HepG2 (cell line): ENCODE measurements around the gene IFT88. TPM values are rescaled to one million over a fixed set of nuclear protein-coding genes. Genes with fewer than 3 reads are reported as not detected.

ENCODE experiments used
- ATAC-seq: fragments of 200-7000 bp; cut with Tn5 transposase; 3 replicates; pipeline ENCODE4 v1.9.1; 2020; ENCODE audit warnings: mild to moderate bottlenecking, moderate library complexity
- BruUV-seq: library from RNA; stranded (reverse); fragments of 400-500 nt; replicated peaks from 2 replicates; lab custom pipeline; 2021; lab: Mats Ljungman, UMichigan
- CTCF ChIA-PET: fragments of 300-600 bp; formaldehyde crosslinking; extraction: SDS; loops from one replicate; lab custom pipeline; 2021; ENCODE audit warnings: low total read pairs, inconsistent platforms, low intra/inter-chr PET ratio; lab: Yijun Ruan, JAX
- POLR2A ChIA-PET: fragments of 350-600 bp; sonication (Branson Sonifier 250); formaldehyde crosslinking; loops from one replicate; lab custom pipeline; 2020; ENCODE audit warnings: antibody characterized with exemption, inconsistent platforms; lab: Yijun Ruan, JAX
- DNase-seq: peaks from one replicate; pipeline ENCODE4 v3.0.0-alpha.2; 2015; ENCODE audit warnings: low spot score
- FAIRE-seq: peaks from 3 replicates; lab custom pipeline; 2011; peaks lifted over from hg19 to GRCh38; lab: Jason Lieb, UNC
- H2AFZ ChIP-seq: one replicate; pipeline ENCODE4 v1.6.1; 2011; ENCODE audit warnings: low read length, inconsistent platforms
- H3K27ac ChIP-seq: fragments of 300-600 bp; 3 replicates; pipeline ENCODE4 v1.8.0; 2011; ENCODE audit warnings: mixed run types, mild to moderate bottlenecking, mixed read lengths, low read length, inconsistent platforms; ENCODE audit not compliant: insufficient read depth; ENCODE audit errors: extremely low read length
- H3K27me3 ChIP-seq, 2 experiments: fragments of 200-600 bp in 1 of 2; 2 replicates in 1 of 2; 3 replicates in 1 of 2; pipeline versions ENCODE4 v1.6.0 to v1.8.0; 2011; ENCODE audit warnings: low read length in 2 of 2, mild to moderate bottlenecking in 2 of 2, moderate library complexity in 2 of 2, inconsistent platforms in 1 of 2; ENCODE audit not compliant: insufficient read depth in 2 of 2, control insufficient read depth in 1 of 2
- H3K36me3 ChIP-seq, 2 experiments: fragments of 200-600 bp in 1 of 2; replicated peaks in 1 of 2; 2 replicates in 1 of 2; 3 replicates in 1 of 2; pipeline versions ENCODE4 v1.5.1 to v1.8.0; 2011; ENCODE audit warnings: low read length in 2 of 2, inconsistent platforms in 1 of 2; ENCODE audit not compliant: insufficient read depth in 2 of 2, control insufficient read depth in 1 of 2
- H3K4me1 ChIP-seq: 2 replicates; pipeline ENCODE4 v1.5.1; 2012; ENCODE audit warnings: low read length, inconsistent platforms; ENCODE audit not compliant: insufficient read depth
- H3K4me2 ChIP-seq: 2 replicates; pipeline ENCODE4 v1.6.0; 2011; ENCODE audit warnings: low read depth, low read length, inconsistent platforms
- H3K4me3 ChIP-seq, 3 experiments: fragments of 200-600 bp in 1 of 3; sonication (generic), shearing (Covaris generic) in 1 of 3; replicated peaks in 1 of 3; 2 replicates each; pipeline ENCODE4 v1.5.1; 2011 to 2016; ENCODE audit warnings: low read length in 3 of 3, inconsistent platforms in 2 of 3, low read depth in 2 of 3, mild to moderate bottlenecking in 2 of 3, control low read depth in 1 of 3, mixed read lengths in 1 of 3; ENCODE audit not compliant: insufficient read depth in 1 of 3
- H3K79me2 ChIP-seq: one replicate; pipeline ENCODE4 v1.6.1; 2011; ENCODE audit warnings: low read length, inconsistent platforms; ENCODE audit not compliant: insufficient read depth
- H3K9ac ChIP-seq: 2 replicates; pipeline ENCODE4 v1.6.0; 2011; ENCODE audit warnings: mild to moderate bottlenecking, low read depth, low read length, inconsistent platforms; ENCODE audit not compliant: insufficient read depth
- H3K9me3 ChIP-seq: 2 replicates; pipeline ENCODE4 v1.5.1; 2012; ENCODE audit warnings: mild to moderate bottlenecking, low read length
- H4K20me1 ChIP-seq: 2 replicates; pipeline ENCODE4 v1.6.0; 2011; ENCODE audit warnings: inconsistent platforms, mild to moderate bottlenecking, low read length, moderate library complexity; ENCODE audit not compliant: insufficient read depth
- AHDC1 ChIP-seq: sonication (generic); formaldehyde crosslinking; IDR thresholded peaks from 2 replicates; pipeline ENCODE4 v1.5.1; 2020; ENCODE audit warnings: mild to moderate bottlenecking, missing genetic modification reagents, borderline replicate concordance
- HHEX ChIP-seq: IDR thresholded peaks from 2 replicates; pipeline ENCODE4 v1.6.1; 2016; ENCODE audit warnings: control low read depth
- MED13 ChIP-seq: sonication (generic); formaldehyde crosslinking; IDR thresholded peaks from 2 replicates; pipeline ENCODE4 v1.5.0; 2020; ENCODE audit warnings: missing genetic modification reagents
- MYC ChIP-seq: sonication (generic); formaldehyde crosslinking; IDR thresholded peaks from 2 replicates; pipeline ENCODE4 v1.9.0; 2021; ENCODE audit warnings: missing genetic modification reagents, borderline replicate concordance
- NFE2L1 ChIP-seq: sonication (generic); formaldehyde crosslinking; IDR thresholded peaks from 2 replicates; pipeline ENCODE4 v1.4.0; 2020; ENCODE audit warnings: missing genetic modification reagents, mild to moderate bottlenecking, borderline replicate concordance
- NFIB ChIP-seq: sonication (generic); formaldehyde crosslinking; IDR thresholded peaks from 2 replicates; pipeline ENCODE4 v1.9.0; 2021; ENCODE audit warnings: missing genetic modification reagents, mild to moderate bottlenecking, borderline replicate concordance
- POLR2G ChIP-seq: fragments of 200-400 bp; formaldehyde crosslinking; IDR thresholded peaks from 2 replicates; pipeline ENCODE4 v1.6.1; 2018; ENCODE audit warnings: mild to moderate bottlenecking, low read depth, low read length, moderate library complexity
- SKI ChIP-seq: fragments of 450-650 bp; IDR thresholded peaks from one replicate; pipeline ENCODE4 v1.6.1; 2018; ENCODE audit warnings: mild to moderate bottlenecking; ENCODE audit not compliant: partially characterized antibody
- ZKSCAN5 ChIP-seq: sonication (generic); formaldehyde crosslinking; IDR thresholded peaks from 2 replicates; pipeline ENCODE4 v1.5.1; 2020; ENCODE audit warnings: mild to moderate bottlenecking, missing genetic modification reagents
- ZNF230 ChIP-seq: sonication (generic); formaldehyde crosslinking; IDR thresholded peaks from 2 replicates; pipeline ENCODE4 v1.4.0; 2020; ENCODE audit warnings: mild to moderate bottlenecking, missing genetic modification reagents
- ZNF773 ChIP-seq: sonication (generic); formaldehyde crosslinking; IDR thresholded peaks from 2 replicates; pipeline ENCODE4 v1.4.0; 2020; ENCODE audit warnings: missing genetic modification reagents, borderline replicate concordance
- WGBS: methylation state at CpG from one replicate; pipeline ENCODE4 v1.1.6; 2017; ENCODE audit warnings: low lambda C conversion rate; 5-methylcytosine and 5-hydroxymethylcytosine counted together
- in situ Hi-C: cut with HindIII; loops from 2 replicates; pipeline ENCODE4 v1.10.0; 2017; ENCODE audit warnings: low pct_unique_long_range_greater_than_20kb; ENCODE audit not compliant: extremely low pct_ligation_motif_present
- intact Hi-C: fragments of 100-400 bp; cut with micrococcal nuclease; formaldehyde crosslinking; loops from one replicate; pipeline ENCODE4 v1.10.0; 2022; ENCODE audit not compliant: unreplicated experiment
- polyA plus RNA-seq, 8 experiments: library from polyadenylated mRNA; depleted of rRNA in 3 of 8; stranded (reverse) in 7 of 8; unstranded in 1 of 8; fragments of >200 nt; fragmentation: Illumina TruSeq in 4 of 8; extraction: Trizol in 4 of 8; gene quantifications; 2 replicates each; pipeline versions ENCODE4 v1.2.1 to v1.2.3, GENCODE V29; 2011 to 2016; ENCODE audit warnings: low read depth in 4 of 8, missing spikeins in 1 of 8, mixed read lengths in 1 of 8; ENCODE audit not compliant: insufficient read depth in 1 of 8
- total RNA-seq, 5 experiments: library from RNA; depleted of rRNA; stranded (reverse); fragments of >200 nt; fragmentation: Illumina TruSeq; extraction: Trizol; gene quantifications; 2 replicates each; pipeline ENCODE4 v1.2.3, GENCODE V29; 2016; ENCODE audit warnings: low read depth in 1 of 5

IFT88 gene
- total and polyA plus RNA-seq, 2 of the 13 experiments (the other 11 are each of a cell fraction or from before 2014, with no cell fraction given): 8.4 to 19.9 TPM

GRCh38 chr13:20623000-20623399 is 56.0 kb downstream of the IFT88 start:
- no peaks in the 10 kb centered on the region for H3K27me3 ChIP-seq
- H3K4me3 ChIP-seq: no peak overlapping the region
- FAIRE-seq (no peak), DNase-seq (no peak), ATAC-seq (no peak)
- no peak overlapping the region for H2AFZ ChIP-seq
- intact Hi-C loops: no loop called here
- no peak overlapping the region for H3K9ac ChIP-seq
- H3K27ac ChIP-seq: no peak overlapping the region
- in situ Hi-C loops: no loop called here
- CTCF ChIA-PET: no interaction called here
- H3K4me2 ChIP-seq: no peak overlapping the region
- no peaks in the 10 kb centered on the region for H3K4me1 ChIP-seq
- 98% methylated on average over 3 of the region's 3 CpGs for WGBS
- POLR2A ChIA-PET: no interaction called here
- peaks cover 3 to 4% of the 10 kb centered on the region in 2 experiments; a peak in 1 of 5 replicates for H3K36me3 ChIP-seq
- H3K79me2 ChIP-seq: no peaks in the 10 kb centered on the region
- TF ChIP-seq POLR2G (no peak), MYC (CRISPR knock-in tag) (no peak), HHEX (CRISPR knock-in tag) (no peak), AHDC1 (no peak), ZKSCAN5 (CRISPR knock-in tag) (no peak), ZNF230 (CRISPR knock-in tag) (no peak), SKI (no peak), ZNF773 (no peak), NFIB (CRISPR knock-in tag) (no peak), MED13 (CRISPR knock-in tag) (no peak), NFE2L1 (CRISPR knock-in tag) (no peak)
- TF ChIP-seq, all 625 proteins: peak for 0
- Histone ChIP-seq H3K9me3 (peaks cover 5% of the 10 kb centered on the region; the same call in 1 of the 2 replicates), H4K20me1 (no peaks in the 10 kb centered on the region)
- BruUV-seq: no TSS peak
